NCI-H526 (cell line): ENCODE results near the gene ZNF253.
A peak's percentile ranks its signal among the peaks of the same experiment; 100 is the strongest.
"Not testable (repeated sequence)": the region's sequence is repeated elsewhere in the genome, so short reads cannot be mapped to it uniquely, and the experiment has no call there.

Experiments
- DNase-seq, 2 experiments: peaks; one replicate each; lab custom pipeline; 2025; lab: John Stamatoyannopoulos, UW

ZNF253 gene

GRCh38 chr19:19865750-19866610, at the start of gene ZNF253:
ZNF253 (plus strand) TSS chr19:19865882; CDS start chr19:19865997, 115 bp downstream.
- DNase-seq: peak; percentile 85 to 94

- DNase-seq: no peak
Observed at GRCh38 chr19:19816679-19817078, 49.0 kb upstream of the ZNF253 start.

DNA sequence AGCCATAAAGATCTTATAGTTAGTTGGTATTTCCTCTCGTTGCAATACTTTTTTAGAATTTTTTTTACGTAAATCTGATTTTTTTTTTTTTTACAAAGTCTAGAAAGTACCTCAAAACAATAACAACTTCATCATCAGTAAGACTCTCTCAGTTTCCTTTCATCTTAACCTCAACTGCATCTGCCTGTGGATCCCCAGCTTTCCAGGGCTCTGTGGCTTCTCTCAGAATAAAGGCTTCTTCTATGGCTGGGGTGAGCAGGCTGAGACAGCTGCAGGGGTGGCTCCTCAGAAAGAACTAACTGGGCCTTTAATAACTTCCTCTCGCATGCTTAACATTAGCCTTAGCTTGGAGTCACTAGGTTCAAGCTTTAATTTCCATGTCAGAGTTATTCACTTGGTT, 48.3 kb upstream of the ZNF253 start:
- no peak for DNase-seq

GRCh38 chr19:19820774-19821320, 44.8 kb upstream of the ZNF253 start:
- no peak for DNase-seq

DNA sequence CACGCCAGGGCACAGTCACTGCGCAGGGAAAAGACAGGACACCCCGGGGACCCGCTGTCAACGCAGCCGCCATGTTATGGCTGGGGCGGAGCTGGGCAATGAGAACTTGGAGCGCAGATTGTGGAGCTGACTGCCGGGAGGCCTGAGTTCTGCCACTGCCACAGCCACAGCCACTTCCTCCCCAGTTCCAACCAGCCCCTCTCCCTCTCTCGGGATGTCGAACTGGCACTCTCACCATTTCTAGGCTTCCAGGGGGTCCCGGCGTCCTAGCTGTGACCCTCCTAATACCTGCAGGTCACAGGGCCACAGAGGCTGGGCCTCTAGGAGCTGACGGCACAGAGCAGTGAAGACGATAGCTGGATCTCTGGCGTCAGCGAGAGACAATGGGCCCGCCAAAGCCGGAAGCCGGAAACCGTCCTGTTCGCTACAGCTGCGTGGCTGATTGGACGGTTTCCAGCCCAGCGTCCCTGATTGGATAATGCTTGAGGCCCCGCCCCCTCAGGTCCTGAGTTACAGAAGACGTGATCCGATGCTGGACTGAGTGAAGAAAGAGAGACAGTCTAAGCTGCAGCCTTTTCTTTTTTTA, 44.2 kb upstream of the ZNF253 start, which contains the start of gene ZNF506:
Gene ZNF506, minus strand, starts transcription at position 385 of the 586 bp plus-strand sequence. Its CDS starts 147 bp downstream, at position 238.
- peak; percentile 57 to 84 for DNase-seq

DNA sequence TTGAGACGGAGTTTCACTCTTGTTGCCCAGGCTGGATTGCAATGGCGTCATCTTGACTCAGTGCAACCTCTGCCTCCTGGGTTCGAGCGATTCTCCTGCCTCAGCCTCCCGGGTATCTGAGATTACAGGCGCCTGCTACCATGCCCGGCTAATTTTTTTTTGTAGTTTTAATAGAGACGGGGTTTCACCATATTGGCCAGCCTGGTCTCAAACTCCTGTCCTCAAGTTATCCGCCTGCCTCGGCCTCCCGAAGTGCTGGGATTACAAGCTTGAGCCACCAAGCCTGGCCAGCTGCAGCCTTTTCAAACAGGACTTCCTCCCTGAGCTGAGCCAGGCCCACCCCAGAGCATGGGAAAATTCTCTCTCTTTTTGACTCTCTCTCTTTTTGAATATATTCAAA, 43.7 kb upstream of the ZNF253 start:
- DNase-seq: not testable (repeated sequence)

- no peak for DNase-seq
Observed at GRCh38 chr19:19823916-19824315, 41.8 kb upstream of the ZNF253 start.

DNA sequence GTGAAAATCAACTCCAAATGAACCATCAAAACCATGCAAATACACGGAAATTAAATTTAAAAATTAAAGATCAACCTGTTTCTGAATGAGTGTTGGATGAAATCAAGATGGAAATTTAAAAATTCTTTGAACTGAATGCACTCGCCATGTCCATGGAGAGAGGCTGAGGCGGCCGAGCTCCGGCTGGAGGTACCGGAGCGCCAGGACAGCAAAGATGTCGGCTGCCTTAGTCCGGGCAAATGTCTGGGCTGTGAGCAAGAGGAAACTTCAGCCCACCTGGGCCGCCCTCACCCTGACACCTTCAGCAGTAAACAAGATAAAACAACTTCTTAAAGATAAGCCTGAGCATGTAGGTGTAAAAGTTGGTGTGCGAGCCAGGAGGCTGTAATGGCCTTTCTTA, 38.8 kb upstream of the ZNF253 start:
- no peak for DNase-seq

DNA sequence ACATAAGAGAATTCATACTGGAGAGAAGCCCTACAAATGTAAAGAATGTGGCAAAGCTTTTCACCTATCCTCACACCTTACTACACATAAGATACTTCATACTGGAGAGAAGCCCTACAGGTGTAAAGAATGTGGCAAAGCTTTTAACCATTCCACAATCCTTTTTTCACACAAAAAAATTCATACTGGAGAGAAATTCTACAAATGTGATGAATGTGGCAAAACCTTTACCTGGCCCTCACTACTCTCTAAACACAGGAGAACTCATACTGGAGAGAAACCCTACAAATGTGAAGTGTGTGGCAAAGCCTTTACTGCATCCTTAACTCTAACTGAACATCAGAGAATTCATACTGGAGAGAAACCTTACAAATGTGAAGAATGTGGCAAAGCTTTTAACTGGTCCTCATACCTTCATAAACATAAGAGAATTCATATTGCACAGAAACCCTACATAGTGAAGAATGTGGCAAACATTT, 30.1 kb upstream of the ZNF253 start:
- DNase-seq: no peak

DNA sequence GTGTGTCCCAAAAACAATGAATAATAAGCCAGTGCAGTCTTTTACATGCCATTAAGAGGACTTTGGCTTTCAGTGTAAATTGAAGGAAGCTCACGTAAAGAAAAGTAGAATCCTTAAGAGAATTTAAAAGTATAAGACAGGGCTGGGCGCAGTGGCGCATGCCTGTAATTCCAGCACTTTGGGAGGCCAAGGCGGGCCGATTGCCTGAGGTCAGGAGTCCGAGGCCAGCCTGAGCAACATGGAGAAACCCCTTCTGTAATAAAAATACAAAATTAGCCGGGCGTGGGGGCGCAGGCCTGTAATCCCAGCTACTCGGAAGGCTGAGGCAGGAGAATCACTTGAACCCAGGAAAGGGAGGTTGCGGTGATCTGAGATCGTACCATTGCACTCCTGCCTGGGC, 17.9 kb upstream of the ZNF253 start:
- DNase-seq: no peak

DNA sequence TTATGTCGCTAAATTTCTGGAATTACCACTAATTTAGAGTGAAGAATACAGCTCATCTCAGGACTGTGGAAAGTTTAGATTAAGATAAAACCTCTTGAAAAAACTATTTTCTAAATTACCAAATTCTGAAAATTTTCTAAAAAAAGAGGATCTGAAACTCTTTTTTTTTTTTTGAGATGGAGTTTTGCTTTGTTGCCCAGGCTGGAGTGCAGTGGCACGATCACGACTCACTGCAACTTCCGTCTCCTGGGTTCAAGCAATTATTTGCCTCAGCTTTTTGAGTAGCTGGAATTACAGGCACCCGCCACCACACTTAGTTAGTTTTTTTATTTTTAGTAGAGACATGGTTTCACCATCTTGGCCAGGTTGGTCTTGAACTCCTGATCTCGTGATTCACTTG, 16.6 kb upstream of the ZNF253 start:
- no peak for DNase-seq

- DNase-seq: not testable (repeated sequence)
Observed at GRCh38 chr19:19851740-19852139, 13.9 kb upstream of the ZNF253 start.

- no peak for DNase-seq
Observed at GRCh38 chr19:19858751-19859150, 6.9 kb upstream of the ZNF253 start.

DNA sequence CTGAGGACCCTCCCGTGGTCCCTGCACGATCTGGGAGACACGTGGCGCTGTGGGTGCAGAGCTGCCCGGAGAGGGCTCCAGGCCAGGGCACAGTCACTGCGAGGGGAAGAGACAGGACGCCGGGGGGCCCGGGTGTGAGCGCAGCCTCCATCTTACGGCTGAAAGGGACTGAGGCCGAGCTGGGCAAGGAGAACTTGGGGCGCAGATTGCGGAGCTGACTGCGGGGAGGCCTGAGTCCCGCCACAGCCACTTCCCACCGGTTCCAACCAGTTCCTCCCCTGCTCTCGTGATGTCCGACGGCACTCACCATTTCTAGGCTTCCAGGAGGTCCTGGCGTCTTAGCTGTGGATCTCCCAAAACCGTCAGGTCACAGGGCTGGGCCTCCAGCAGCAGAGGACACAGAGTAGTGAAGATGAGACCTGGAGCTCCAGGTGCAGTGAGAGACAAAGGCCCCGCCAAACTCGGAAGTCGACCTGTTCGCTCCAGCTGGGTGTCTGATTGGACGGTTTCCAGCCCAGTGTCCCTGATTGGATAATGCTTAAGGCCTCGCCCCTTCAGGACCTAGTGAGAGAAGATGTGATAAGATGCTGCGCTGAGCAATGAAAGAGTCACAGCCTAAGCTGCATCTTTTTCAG, 4.8 kb upstream of the ZNF253 start:
- DNase-seq: no peak

GRCh38 chr19:19866611-19867248, 1.0 kb downstream of the ZNF253 start:
- no peak for DNase-seq

- DNase-seq: not testable (repeated sequence)
Observed at GRCh38 chr19:19870086-19870485, 4.4 kb downstream of the ZNF253 start.

DNA sequence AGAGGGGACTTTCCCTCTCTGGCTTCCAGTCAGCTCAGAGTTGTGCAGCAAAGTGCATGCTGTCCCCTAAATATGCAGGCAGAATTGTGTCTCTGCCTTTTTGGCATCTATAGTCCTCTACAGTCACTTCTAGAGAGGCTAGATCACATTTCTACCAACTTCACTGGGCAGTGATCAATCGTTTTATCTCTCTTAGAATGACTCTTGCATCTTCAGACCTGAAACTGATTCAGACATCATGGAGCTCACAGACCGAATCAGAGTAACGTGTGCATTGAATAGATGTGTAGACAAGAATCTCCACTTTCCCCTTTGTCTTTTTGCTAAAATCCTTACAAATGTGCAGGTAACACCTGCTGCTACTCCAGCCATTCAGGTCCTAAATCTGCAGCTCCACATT, 6.2 kb downstream of the ZNF253 start:
- no peak for DNase-seq

DNA sequence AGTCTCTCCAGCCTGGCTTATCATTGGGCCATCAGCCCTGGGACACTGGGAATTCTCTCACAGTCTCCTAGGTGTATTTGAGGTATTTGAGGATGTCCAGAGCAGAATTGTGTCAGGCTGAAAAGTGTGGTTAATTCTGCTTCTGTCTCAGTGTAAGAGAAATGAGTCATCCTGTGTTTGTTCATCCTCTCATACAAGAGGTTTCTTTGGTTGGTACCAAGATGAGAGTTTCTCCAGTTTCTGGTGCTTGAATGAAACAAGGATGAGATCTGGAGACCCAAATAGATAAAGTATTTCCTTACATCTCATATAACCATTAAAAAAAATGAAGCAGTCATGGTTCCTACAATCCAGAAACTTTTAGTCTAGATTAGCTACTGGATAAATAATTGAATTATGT, 7.7 kb downstream of the ZNF253 start:
- DNase-seq: no peak

DNA sequence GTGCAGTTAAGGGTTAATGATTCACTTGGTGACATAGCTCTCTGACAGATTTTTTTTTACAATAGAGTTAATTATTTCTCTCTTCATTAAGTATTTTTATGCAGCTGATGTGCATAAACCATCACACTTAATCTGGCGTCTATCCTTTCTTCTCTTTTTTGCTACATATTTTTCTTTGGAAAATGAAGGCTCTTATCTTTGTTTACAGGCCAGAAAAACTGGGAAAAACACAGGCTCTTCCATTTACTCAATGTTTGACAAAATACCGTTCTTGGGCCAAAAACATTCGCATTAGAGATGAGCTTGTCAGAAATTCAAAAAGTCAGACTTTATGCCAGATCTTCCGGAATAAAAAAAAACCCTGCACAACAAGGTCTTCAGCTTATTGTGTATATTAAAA, 12.0 kb downstream of the ZNF253 start:
- DNase-seq: no peak

- DNase-seq: no peak
Observed at GRCh38 chr19:19884583-19884982, 18.9 kb downstream of the ZNF253 start.

- DNase-seq: not testable (repeated sequence)
Observed at GRCh38 chr19:19892055-19892941, 26.6 kb downstream of the ZNF253 start.
